WERI-Rb-1 (cell line): ENCODE results near the gene AKAP13.

Experiments
- DNase-seq: peaks from one replicate; pipeline ENCODE4 v3.0.0-alpha.2; 2020
- H3K27ac ChIP-seq: fragments of 250-450 bp; sonication (Bioruptor Pico); 2 replicates; pipeline ENCODE4 v1.5.1; 2020; ENCODE audit warnings: mild to moderate bottlenecking, moderate library complexity
- H3K27me3 ChIP-seq: fragments of 250-450 bp; sonication (Bioruptor Pico); 2 replicates; pipeline ENCODE4 v1.5.1; 2021; ENCODE audit warnings: mild to moderate bottlenecking, low read depth, moderate library complexity; ENCODE audit not compliant: insufficient read depth, severe bottlenecking
- H3K36me3 ChIP-seq: fragments of 250-450 bp; sonication (Bioruptor Pico); 2 replicates; pipeline ENCODE4 v1.5.1; 2020; ENCODE audit warnings: mild to moderate bottlenecking, moderate library complexity
- H3K4me3 ChIP-seq: 2 replicates; pipeline ENCODE4 v1.5.1; 2011; ENCODE audit warnings: low read depth, mild to moderate bottlenecking, control low read depth, low read length
- H3K9me3 ChIP-seq: fragments of 250-450 bp; sonication (Bioruptor Pico); 2 replicates; pipeline ENCODE4 v1.5.1; 2021; ENCODE audit warnings: mild to moderate bottlenecking, moderate library complexity; ENCODE audit not compliant: severe bottlenecking
- CTCF ChIP-seq: IDR thresholded peaks from 2 replicates; pipeline ENCODE4 v1.5.1; 2011; ENCODE audit warnings: low read depth, mild to moderate bottlenecking, control low read depth, inconsistent platforms, low read length

The AKAP13 gene

GRCh38 chr15:85707519-85708338 lies 327.3 kb downstream of the AKAP13 start:
- TF ChIP-seq CTCF, result no peak
- Histone ChIP-seq H3K4me3 (no peak overlapping the region), H3K9me3 (no peaks in the 10 kb centered on the region), H3K27ac (no peak overlapping the region), H3K27me3 (no peaks in the 10 kb centered on the region), H3K36me3 (peaks cover 95% of the 10 kb centered on the region)
- DNase-seq, result no peak

GRCh38 chr15:85708402-85708941 lies 328.1 kb downstream of the AKAP13 start:
- Histone ChIP-seq H3K36me3 (peaks cover 92% of the 10 kb centered on the region), H3K9me3 (no peaks in the 10 kb centered on the region), H3K27ac (no peak overlapping the region), H3K4me3 (no peak overlapping the region), H3K27me3 (no peaks in the 10 kb centered on the region)
- TF ChIP-seq CTCF, result no peak
- DNase-seq, result no peak

GRCh38 chr15:85709250-85709649 lies 328.8 kb downstream of the AKAP13 start:
- DNase-seq, result no peak
- no peak for TF ChIP-seq CTCF
- H3K27ac ChIP-seq, result no peak overlapping the region
- no peaks in the 10 kb centered on the region for H3K9me3 ChIP-seq
- peaks cover 92% of the 10 kb centered on the region for H3K36me3 ChIP-seq
- H3K4me3 ChIP-seq, result no peak overlapping the region
- H3K27me3 ChIP-seq, result no peaks in the 10 kb centered on the region

GRCh38 chr15:85710340-85710842 lies 330.0 kb downstream of the AKAP13 start:
- no peak for TF ChIP-seq CTCF
- H3K27me3 ChIP-seq, result no peaks in the 10 kb centered on the region
- H3K4me3 ChIP-seq, result no peak overlapping the region
- no peaks in the 10 kb centered on the region for H3K9me3 ChIP-seq
- H3K27ac ChIP-seq, result no peak overlapping the region
- H3K36me3 ChIP-seq, result peaks cover 93% of the 10 kb centered on the region
- DNase-seq, result no peak

GRCh38 chr15:85711580-85712192 lies 331.3 kb downstream of the AKAP13 start:
- H3K27ac ChIP-seq, result no peak overlapping the region
- no peak for DNase-seq
- H3K9me3 ChIP-seq, result no peaks in the 10 kb centered on the region
- no peaks in the 10 kb centered on the region for H3K27me3 ChIP-seq
- no peak for TF ChIP-seq CTCF
- H3K4me3 ChIP-seq, result no peak overlapping the region
- peaks cover 93% of the 10 kb centered on the region for H3K36me3 ChIP-seq
